ENCODE results near the gene CENPO. TPM values are rescaled to one million over a fixed set of nuclear protein-coding genes. Genes with fewer than 3 reads are reported as not detected.

CENPO gene
- 69.3 and 69.7 TPM in 2 replicates for total RNA-seq
- long read RNA-seq, full-length matches to known transcripts: 17 of 55 reads
- long read RNA-seq, partial matches to known transcripts: 4 of 55 reads
- long read RNA-seq, other reads (novel, unspliced or antisense): 34 of 55 reads

DNA sequence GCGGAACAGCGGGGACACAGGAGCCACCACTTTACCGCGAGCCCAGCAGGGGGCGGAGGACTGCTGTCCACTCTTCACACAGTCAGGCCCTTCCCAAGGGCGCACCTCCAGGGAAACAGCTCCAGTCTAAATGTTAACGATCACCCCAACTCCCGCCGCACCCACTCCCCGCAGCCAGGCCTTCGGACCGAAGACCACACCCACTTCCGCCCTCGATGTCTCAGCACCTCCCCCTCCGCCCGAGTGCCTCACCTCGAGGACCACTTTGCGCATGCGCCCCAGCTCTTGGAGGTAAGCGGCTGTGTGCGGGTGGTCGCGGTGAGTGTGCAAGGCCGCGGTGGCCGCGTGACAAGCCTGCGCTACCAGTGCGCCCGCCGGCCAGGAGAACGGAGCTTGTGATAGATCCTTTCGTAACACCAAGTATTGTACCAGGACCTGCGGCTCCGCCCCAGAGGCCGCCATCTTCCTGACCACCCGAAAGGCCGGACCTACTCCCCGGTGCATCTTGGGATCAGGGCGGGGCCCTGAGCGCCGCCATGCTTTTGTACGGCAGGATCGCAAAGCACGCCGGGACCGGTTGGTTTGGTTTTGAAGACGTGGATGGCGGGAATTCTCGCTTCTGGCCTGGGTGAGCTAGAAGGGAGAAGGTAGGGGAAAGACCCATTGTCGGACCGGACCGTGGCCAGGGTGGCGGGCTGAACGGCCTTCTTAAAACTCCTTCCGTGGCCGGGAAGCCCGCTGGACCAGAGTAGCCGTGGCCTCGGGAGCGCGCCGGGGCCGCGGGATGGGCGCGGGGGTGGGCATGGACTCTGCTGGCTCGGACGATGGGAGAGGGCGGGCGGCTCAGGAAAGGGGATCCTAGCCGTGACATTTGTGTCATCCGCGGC, at the start of gene CENPO, which contains the start of gene PTRHD1:
TSS of gene CENPO (plus strand) at position 552 of the 887 bp plus-strand sequence. CDS start 495 bp downstream, outside the sequence.
TSS of gene PTRHD1 (minus strand) at position 518 of the 887 bp plus-strand sequence. CDS start at position 504, 14 bp downstream.
- peak; percentile 92 for DNase-seq (ENCODE audit: low read depth, low spot score)
- Mint-ChIP-seq H3K9me3 (no peaks in the 10 kb centered on the region), H3K4me1 (peaks cover 63% of the 10 kb centered on the region), H3K27me3 (ENCODE audit: low read depth) (no peaks in the 10 kb centered on the region), H3K4me3 (peak within 1 kb of the TSS; percentile 100), H3K27ac (ENCODE audit: unreplicated experiment) (peak within 1 kb of the TSS; percentile 100), H3K36me3 (ENCODE audit: low read depth) (peaks cover 18% of the 10 kb centered on the region)
- TF ChIP-seq CTCF (conservative IDR thresholded peaks at IDR 0.05): peak; percentile 72

DNA sequence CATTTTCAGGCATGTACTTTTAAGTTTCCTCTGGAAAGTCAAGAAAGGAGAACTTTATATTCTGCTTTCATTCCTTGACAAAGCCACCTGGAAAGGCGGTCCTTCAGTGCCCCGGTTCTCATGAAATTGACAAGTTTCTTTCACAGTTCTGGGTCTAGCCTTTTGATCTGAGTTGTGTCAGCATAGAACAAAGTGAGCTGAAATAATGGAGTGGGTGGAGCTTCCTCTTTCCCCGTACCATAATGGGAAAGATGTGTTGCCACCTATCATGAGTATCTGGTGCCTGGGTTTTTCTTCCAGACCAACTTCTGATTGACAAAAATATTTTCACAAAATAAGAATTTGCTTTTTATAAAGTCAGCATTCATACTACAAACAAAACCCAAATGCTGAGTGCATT, 49.3 kb upstream of the CENPO start:
- Mint-ChIP-seq H3K36me3 (ENCODE audit: low read depth) (peaks cover 5% of the 10 kb centered on the region), H3K9me3 (no peaks in the 10 kb centered on the region), H3K4me3 (no peak overlapping the region), H3K27ac (ENCODE audit: unreplicated experiment) (no peak overlapping the region), H3K27me3 (ENCODE audit: low read depth) (no peaks in the 10 kb centered on the region), H3K4me1 (peaks cover 10% of the 10 kb centered on the region)
- TF ChIP-seq CTCF (conservative IDR thresholded peaks at IDR 0.05): no peak
- no peak for DNase-seq (ENCODE audit: low read depth, low spot score)

- H3K4me1 Mint-ChIP-seq: peaks cover 10% of the 10 kb centered on the region
- no peak overlapping the region for H3K4me3 Mint-ChIP-seq
- H3K9me3 Mint-ChIP-seq: no peaks in the 10 kb centered on the region
- peaks cover 5% of the 10 kb centered on the region for H3K36me3 Mint-ChIP-seq (ENCODE audit: low read depth)
- H3K27ac Mint-ChIP-seq (ENCODE audit: unreplicated experiment): no peak overlapping the region
- H3K27me3 Mint-ChIP-seq (ENCODE audit: low read depth): no peaks in the 10 kb centered on the region
- no peak for DNase-seq (ENCODE audit: low read depth, low spot score)
- no peak for TF ChIP-seq CTCF (conservative IDR thresholded peaks at IDR 0.05)
Observed at GRCh38 chr2:24744356-24744755, 48.9 kb upstream of the CENPO start.

DNA sequence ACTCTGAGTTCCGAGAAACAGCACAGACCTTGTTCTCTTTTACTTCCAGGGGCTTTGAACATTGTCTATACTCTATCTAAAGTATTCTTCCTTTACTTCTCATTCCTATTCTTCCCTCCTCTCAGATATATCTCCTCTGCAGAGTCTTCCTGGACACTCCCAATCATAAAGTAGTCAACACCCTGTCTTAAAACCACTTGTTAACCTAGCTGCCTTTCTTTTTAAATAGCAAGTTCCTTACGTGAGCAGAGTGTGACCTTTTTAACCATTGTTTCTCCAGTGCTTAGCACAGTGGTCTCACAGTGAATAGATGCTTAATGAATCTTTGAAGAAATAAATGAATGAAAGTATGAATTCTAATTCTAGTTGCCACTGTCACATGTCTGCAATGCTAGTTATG, 47.4 kb upstream of the CENPO start:
- DNase-seq (ENCODE audit: low read depth, low spot score): no peak
- H3K36me3 Mint-ChIP-seq (ENCODE audit: low read depth): peaks cover 8% of the 10 kb centered on the region
- H3K9me3 Mint-ChIP-seq: no peaks in the 10 kb centered on the region
- TF ChIP-seq CTCF (conservative IDR thresholded peaks at IDR 0.05): no peak
- H3K27ac Mint-ChIP-seq (ENCODE audit: unreplicated experiment): no peak overlapping the region
- peaks cover 10% of the 10 kb centered on the region for H3K4me1 Mint-ChIP-seq
- H3K4me3 Mint-ChIP-seq: no peak overlapping the region
- no peaks in the 10 kb centered on the region for H3K27me3 Mint-ChIP-seq (ENCODE audit: low read depth)

DNA sequence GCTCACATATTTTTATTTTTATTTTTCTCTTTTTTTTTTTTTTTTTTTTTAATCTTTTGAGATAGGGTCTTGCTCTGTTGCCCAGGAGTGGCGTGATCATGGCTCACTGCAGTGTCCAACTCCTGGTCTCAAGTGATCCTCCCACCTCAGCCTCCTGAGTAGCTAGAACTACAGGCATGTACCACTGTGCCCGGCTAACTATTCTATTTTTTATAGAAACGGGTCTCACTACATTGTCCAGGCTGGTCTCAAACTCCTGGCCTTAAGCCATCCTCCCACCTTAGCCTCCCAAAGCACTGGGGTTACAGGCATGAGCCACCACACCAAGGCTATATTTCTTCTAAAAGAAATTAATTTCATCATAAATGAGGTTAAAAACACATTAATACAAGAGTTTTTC, 45.9 kb upstream of the CENPO start:
- H3K4me1 Mint-ChIP-seq: peaks cover 10% of the 10 kb centered on the region
- peaks cover 6% of the 10 kb centered on the region for H3K36me3 Mint-ChIP-seq (ENCODE audit: low read depth)
- no peak overlapping the region for H3K27ac Mint-ChIP-seq (ENCODE audit: unreplicated experiment)
- DNase-seq (ENCODE audit: low read depth, low spot score): no peak
- no peaks in the 10 kb centered on the region for H3K9me3 Mint-ChIP-seq
- TF ChIP-seq CTCF (conservative IDR thresholded peaks at IDR 0.05): no peak
- H3K27me3 Mint-ChIP-seq (ENCODE audit: low read depth): no peaks in the 10 kb centered on the region
- no peak overlapping the region for H3K4me3 Mint-ChIP-seq

Data from neural crest cell (in vitro differentiated cells).